Tibial nerve (tissue), 3 donors: Measurements from ENCODE around the gene FGFR3.

Experiments used
- POLR2A ChIP-seq, 2 donors: fragments of 450-650 bp; IDR thresholded peaks; one replicate each; pipeline ENCODE4 v1.6.1; 2017; ENCODE audit warnings: antibody characterized with exemption in 2 of 2, mild to moderate bottlenecking in 2 of 2, moderate library complexity in 2 of 2
- TF ChIP-seq, protein P1 (sequence below), 5 experiments: fragments of 200-600 bp in 3 of 5; fragments of 450-650 bp in 2 of 5; sonication (generic) in 3 of 5; IDR thresholded peaks; one replicate each; pipeline ENCODE4 v1.5.1; 2016 to 2019; ENCODE audit warnings: antibody characterized with exemption in 5 of 5, mild to moderate bottlenecking in 3 of 5, moderate library complexity in 2 of 5

DNA sequence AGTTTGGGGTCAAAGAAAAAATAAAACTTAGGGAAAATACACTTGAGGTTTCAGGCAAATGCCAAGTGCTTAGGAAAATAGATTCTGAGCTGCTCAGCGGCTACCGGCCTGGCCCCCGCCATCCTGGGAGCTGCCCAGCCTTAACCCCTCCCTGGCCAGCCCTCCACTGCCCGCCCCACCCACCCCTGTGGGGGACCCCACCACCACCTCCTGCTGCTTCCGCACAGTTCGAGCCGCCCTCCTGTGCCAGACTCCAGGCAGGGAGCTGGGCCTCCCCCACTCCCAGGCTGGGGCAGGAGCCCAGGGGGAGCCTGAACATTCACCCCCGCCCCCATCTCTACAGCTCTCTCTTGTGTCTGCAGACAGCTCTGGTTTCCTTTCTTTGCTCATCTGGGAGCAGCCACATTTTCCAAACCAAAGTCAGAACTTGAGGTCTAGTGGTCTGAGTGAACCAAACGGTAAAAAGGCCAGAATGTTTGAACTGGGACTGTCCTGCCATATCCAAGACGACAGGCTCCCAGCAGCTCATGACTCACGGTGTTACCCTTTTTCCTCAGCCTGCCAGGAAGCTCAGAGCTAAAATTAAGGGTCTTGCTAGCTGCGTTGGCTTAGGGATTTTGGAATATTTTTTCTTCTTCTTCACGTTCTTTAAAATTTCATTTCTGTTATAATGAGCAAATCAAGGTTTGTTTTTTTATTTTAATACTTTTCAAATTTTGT, 4.7 kb upstream of the FGFR3 start:
- TF ChIP-seq, protein P1, sequence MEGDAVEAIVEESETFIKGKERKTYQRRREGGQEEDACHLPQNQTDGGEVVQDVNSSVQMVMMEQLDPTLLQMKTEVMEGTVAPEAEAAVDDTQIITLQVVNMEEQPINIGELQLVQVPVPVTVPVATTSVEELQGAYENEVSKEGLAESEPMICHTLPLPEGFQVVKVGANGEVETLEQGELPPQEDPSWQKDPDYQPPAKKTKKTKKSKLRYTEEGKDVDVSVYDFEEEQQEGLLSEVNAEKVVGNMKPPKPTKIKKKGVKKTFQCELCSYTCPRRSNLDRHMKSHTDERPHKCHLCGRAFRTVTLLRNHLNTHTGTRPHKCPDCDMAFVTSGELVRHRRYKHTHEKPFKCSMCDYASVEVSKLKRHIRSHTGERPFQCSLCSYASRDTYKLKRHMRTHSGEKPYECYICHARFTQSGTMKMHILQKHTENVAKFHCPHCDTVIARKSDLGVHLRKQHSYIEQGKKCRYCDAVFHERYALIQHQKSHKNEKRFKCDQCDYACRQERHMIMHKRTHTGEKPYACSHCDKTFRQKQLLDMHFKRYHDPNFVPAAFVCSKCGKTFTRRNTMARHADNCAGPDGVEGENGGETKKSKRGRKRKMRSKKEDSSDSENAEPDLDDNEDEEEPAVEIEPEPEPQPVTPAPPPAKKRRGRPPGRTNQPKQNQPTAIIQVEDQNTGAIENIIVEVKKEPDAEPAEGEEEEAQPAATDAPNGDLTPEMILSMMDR (IDR thresholded peaks at IDR 0.05) = no peak
- no peak for TF ChIP-seq POLR2A (IDR thresholded peaks at IDR 0.05)
